HEK293 (cell line): Measurements from ENCODE around the gene MN1.

ENCODE experiments used
- CTCF ChIP-seq: fragments of 450-650 bp; formaldehyde crosslinking; IDR thresholded peaks from 2 replicates; pipeline ENCODE4 v1.5.1; 2016; ENCODE audit warnings: missing biosample characterization, missing genetic modification characterization
- SP2 ChIP-seq: fragments of 450-650 bp; formaldehyde crosslinking; IDR thresholded peaks from 2 replicates; pipeline ENCODE4 v1.5.1; 2016; ENCODE audit warnings: missing biosample characterization, missing genetic modification characterization
- YY1 ChIP-seq: fragments of 450-650 bp; formaldehyde crosslinking; IDR thresholded peaks from 2 replicates; pipeline ENCODE4 v1.5.1; 2018; ENCODE audit warnings: missing biosample characterization, missing genetic modification characterization
- ZBTB48 ChIP-seq: fragments of 450-650 bp; formaldehyde crosslinking; IDR thresholded peaks from 2 replicates; pipeline ENCODE4 v1.5.1; 2016; ENCODE audit warnings: missing biosample characterization, missing genetic modification characterization
- ZFP41 ChIP-seq: fragments of 450-650 bp; formaldehyde crosslinking; IDR thresholded peaks from 2 replicates; pipeline ENCODE4 v1.5.1; 2016; ENCODE audit warnings: missing biosample characterization, missing genetic modification characterization, borderline replicate concordance
- ZNF302 ChIP-seq: fragments of 450-650 bp; formaldehyde crosslinking; IDR thresholded peaks from 2 replicates; pipeline ENCODE4 v1.5.1; 2016; ENCODE audit warnings: missing biosample characterization, missing genetic modification characterization, low read depth
- ZNF510 ChIP-seq: fragments of 450-650 bp; formaldehyde crosslinking; IDR thresholded peaks from 2 replicates; pipeline ENCODE4 v1.5.1; 2018; ENCODE audit warnings: mild to moderate bottlenecking, missing genetic modification characterization, missing biosample characterization; ENCODE audit not compliant: insufficient replicate concordance
- ZNF629 ChIP-seq: fragments of 450-650 bp; formaldehyde crosslinking; IDR thresholded peaks from 2 replicates; pipeline ENCODE4 v1.5.1; 2017; ENCODE audit warnings: missing biosample characterization, missing genetic modification characterization
- ZSCAN5A ChIP-seq: fragments of 450-650 bp; formaldehyde crosslinking; IDR thresholded peaks from 2 replicates; pipeline ENCODE4 v1.5.1; 2016; ENCODE audit warnings: missing biosample characterization, missing genetic modification characterization
- TF ChIP-seq, protein P1 (sequence below): fragments of 450-650 bp; formaldehyde crosslinking; IDR thresholded peaks from 2 replicates; pipeline ENCODE4 v1.5.1; 2016; ENCODE audit warnings: missing biosample characterization, missing genetic modification characterization

GRCh38 chr22:27748349-27748748, 53.2 kb downstream of the MN1 start:
- TF ChIP-seq CTCF (tag by site-specific recombination): no peak
- no peak for TF ChIP-seq ZNF510 (tag by site-specific recombination)
- TF ChIP-seq ZNF629 (tag by site-specific recombination): no peak
- no peak for TF ChIP-seq SP2 (tag by site-specific recombination)
- TF ChIP-seq ZNF302 (tag by site-specific recombination): no peak
- TF ChIP-seq ZSCAN5A: no peak
- no peak for TF ChIP-seq ZFP41
- TF ChIP-seq, protein P1, sequence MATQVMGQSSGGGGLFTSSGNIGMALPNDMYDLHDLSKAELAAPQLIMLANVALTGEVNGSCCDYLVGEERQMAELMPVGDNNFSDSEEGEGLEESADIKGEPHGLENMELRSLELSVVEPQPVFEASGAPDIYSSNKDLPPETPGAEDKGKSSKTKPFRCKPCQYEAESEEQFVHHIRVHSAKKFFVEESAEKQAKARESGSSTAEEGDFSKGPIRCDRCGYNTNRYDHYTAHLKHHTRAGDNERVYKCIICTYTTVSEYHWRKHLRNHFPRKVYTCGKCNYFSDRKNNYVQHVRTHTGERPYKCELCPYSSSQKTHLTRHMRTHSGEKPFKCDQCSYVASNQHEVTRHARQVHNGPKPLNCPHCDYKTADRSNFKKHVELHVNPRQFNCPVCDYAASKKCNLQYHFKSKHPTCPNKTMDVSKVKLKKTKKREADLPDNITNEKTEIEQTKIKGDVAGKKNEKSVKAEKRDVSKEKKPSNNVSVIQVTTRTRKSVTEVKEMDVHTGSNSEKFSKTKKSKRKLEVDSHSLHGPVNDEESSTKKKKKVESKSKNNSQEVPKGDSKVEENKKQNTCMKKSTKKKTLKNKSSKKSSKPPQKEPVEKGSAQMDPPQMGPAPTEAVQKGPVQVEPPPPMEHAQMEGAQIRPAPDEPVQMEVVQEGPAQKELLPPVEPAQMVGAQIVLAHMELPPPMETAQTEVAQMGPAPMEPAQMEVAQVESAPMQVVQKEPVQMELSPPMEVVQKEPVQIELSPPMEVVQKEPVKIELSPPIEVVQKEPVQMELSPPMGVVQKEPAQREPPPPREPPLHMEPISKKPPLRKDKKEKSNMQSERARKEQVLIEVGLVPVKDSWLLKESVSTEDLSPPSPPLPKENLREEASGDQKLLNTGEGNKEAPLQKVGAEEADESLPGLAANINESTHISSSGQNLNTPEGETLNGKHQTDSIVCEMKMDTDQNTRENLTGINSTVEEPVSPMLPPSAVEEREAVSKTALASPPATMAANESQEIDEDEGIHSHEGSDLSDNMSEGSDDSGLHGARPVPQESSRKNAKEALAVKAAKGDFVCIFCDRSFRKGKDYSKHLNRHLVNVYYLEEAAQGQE (tag by site-specific recombination): no peak
- TF ChIP-seq ZBTB48 (tag by site-specific recombination): no peak
- TF ChIP-seq YY1 (tag by site-specific recombination): no peak
